ENCODE results near the gene CTDSP1. TPM values are rescaled to one million over a fixed set of nuclear protein-coding genes. Genes with fewer than 3 reads are reported as not detected.

CTDSP1 gene
- total and polyA plus RNA-seq, 4 donors: 38.3 to 76.5 (median 56.6) TPM

GRCh38 chr2:218428846-218429558 is 29.3 kb downstream of the CTDSP1 start:
- DNase-seq (ENCODE audit: low spot score): no peak
- Histone ChIP-seq H3K9ac (ENCODE audit: low read depth in 1 of 2, low read length in 2 of 2) (no peak overlapping the region), H3K4me3 (ENCODE audit: low read depth in 1 of 3, low read length in 3 of 3) (no peak overlapping the region), H3K27me3 (ENCODE audit: control insufficient read depth in 4 of 4, insufficient read depth in 4 of 4, low read length in 3 of 4) (no peaks in the 10 kb centered on the region), H3K4me1 (ENCODE audit: control insufficient read depth in 4 of 4, insufficient read depth in 4 of 4, low read length in 3 of 4) (no peaks in the 10 kb centered on the region), H3K9me3 (ENCODE audit: control insufficient read depth in 4 of 4, low read length in 3 of 4) (no peaks in the 10 kb centered on the region), H3K27ac (ENCODE audit: low read depth in 1 of 2, low read length in 2 of 2) (no peak overlapping the region), H3K36me3 (ENCODE audit: control insufficient read depth in 4 of 4, insufficient read depth in 3 of 4, low read depth in 1 of 4, low read length in 3 of 4) (peaks cover 0 to 47% (median 14%) of the 10 kb centered on the region in 4 donors)
- 95% methylated on average over 24 of the region's 24 CpGs for WGBS
- TF ChIP-seq REST (IDR thresholded peaks at IDR 0.05): no peak
- no peak for TF ChIP-seq RXRA (IDR thresholded peaks at IDR 0.05)
- TF ChIP-seq MAX (IDR thresholded peaks at IDR 0.05): no peak
- TF ChIP-seq JUND (IDR thresholded peaks at IDR 0.05): no peak
- no peak for TF ChIP-seq ATF3 (IDR thresholded peaks at IDR 0.05)
- TF ChIP-seq EGR1 (IDR thresholded peaks at IDR 0.05; ENCODE audit: low read depth in 2 of 2): no peak
- TF ChIP-seq CTCF (IDR thresholded peaks at IDR 0.05; ENCODE audit: low read depth, low read length, missing input control): no peak
- no peak for TF ChIP-seq YY1 (IDR thresholded peaks at IDR 0.05)
- no peak for TF ChIP-seq FOXA2 (IDR thresholded peaks at IDR 0.05)
- TF ChIP-seq SP1 (IDR thresholded peaks at IDR 0.05): no peak
- TF ChIP-seq RAD21 (IDR thresholded peaks at IDR 0.05): no peak

GRCh38 chr2:218429911-218430692 is 30.4 kb downstream of the CTDSP1 start:
- no peaks in the 10 kb centered on the region for H3K27me3 ChIP-seq (ENCODE audit: control insufficient read depth in 4 of 4, insufficient read depth in 4 of 4, low read length in 3 of 4)
- DNase-seq (ENCODE audit: low spot score): peak; percentile 46
- no peak overlapping the region for H3K9ac ChIP-seq (ENCODE audit: low read depth in 1 of 2, low read length in 2 of 2)
- peaks cover 0 to 51% (median 15%) of the 10 kb centered on the region in 4 donors for H3K36me3 ChIP-seq (ENCODE audit: control insufficient read depth in 4 of 4, insufficient read depth in 3 of 4, low read depth in 1 of 4, low read length in 3 of 4)
- no peaks in the 10 kb centered on the region for H3K9me3 ChIP-seq (ENCODE audit: control insufficient read depth in 4 of 4, low read length in 3 of 4)
- H3K27ac ChIP-seq (ENCODE audit: low read depth in 1 of 2, low read length in 2 of 2): no peak overlapping the region
- TF ChIP-seq EGR1 (IDR thresholded peaks at IDR 0.05; ENCODE audit: low read depth in 2 of 2) (no peak), SP1 (IDR thresholded peaks at IDR 0.05) (no peak), HNF4G (IDR thresholded peaks at IDR 0.05) (no peak), YY1 (IDR thresholded peaks at IDR 0.05) (no peak), HNF4A (conservative IDR thresholded peaks at IDR 0.05) (no peak), TAF1 (conservative IDR thresholded peaks at IDR 0.05) (no peak), REST (IDR thresholded peaks at IDR 0.05) (no peak)
- H3K4me1 ChIP-seq (ENCODE audit: control insufficient read depth in 4 of 4, insufficient read depth in 4 of 4, low read length in 3 of 4): peaks cover 0 to 7% (median 4%) of the 10 kb centered on the region in 4 donors
- H3K4me3 ChIP-seq (ENCODE audit: low read depth in 1 of 3, low read length in 3 of 3): no peak overlapping the region
- WGBS: 76% methylated on average over 9 of the region's 9 CpGs

All from liver (tissue), 9 donors.